ENCODE data around the gene TRAF7. TPM values are rescaled to one million over a fixed set of nuclear protein-coding genes. Genes with fewer than 3 reads are reported as not detected.
A peak's percentile ranks its signal among the peaks of the same experiment; 100 is the strongest.
"Not testable (repeated sequence)": the region's sequence is repeated elsewhere in the genome, so short reads cannot be mapped to it uniquely, and the experiment has no call there.

TRAF7 gene
- total RNA-seq, 1 experiment from 2014 or later: 44.9 TPM

DNA sequence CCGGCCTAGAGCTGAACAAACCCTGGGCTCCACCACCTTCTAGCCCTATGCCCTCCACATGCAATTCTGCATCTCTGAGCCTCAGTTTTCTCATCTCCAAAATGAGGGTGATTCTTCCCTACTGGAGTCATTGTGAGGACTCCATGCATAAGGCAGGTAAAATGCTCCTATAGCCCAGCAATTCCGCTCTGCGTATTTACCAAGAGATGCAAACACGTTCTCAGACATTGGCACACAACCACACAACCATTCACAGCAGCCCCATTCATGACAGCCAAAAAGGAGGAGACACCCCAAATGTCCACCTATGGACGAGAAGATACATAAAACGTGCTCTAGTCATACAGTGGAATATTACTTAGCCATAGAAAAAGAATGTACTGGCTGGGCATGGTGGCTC is 44.7 kb downstream of the TRAF7 start:
- Histone ChIP-seq H2AFZ (ENCODE audit: low read length) (no peak overlapping the region), H3K36me3 (ENCODE audit: low read depth, low read length) (no peaks in the 10 kb centered on the region), H3K4me1 (ENCODE audit: insufficient read depth, low read length) (peaks cover 9% of the 10 kb centered on the region), H4K20me1 (ENCODE audit: low read length) (no peaks in the 10 kb centered on the region), H3F3A (ENCODE audit: low read length, unreplicated experiment) (no peaks in the 10 kb centered on the region), H3K27me3 (ENCODE audit: low read length) (no peaks in the 10 kb centered on the region), H3K4me3 (ENCODE audit: low read length) (no peak overlapping the region), H3K9me2 (replicated peaks; ENCODE audit: low read length) (no peaks in the 10 kb centered on the region), H3K27ac (ENCODE audit: low read length) (no peak overlapping the region), H3K79me2 (ENCODE audit: low read length) (no peaks in the 10 kb centered on the region), H3K9me3 (ENCODE audit: low read length) (no peaks in the 10 kb centered on the region), H3K4me2 (ENCODE audit: low read length) (no peak overlapping the region), H3K9ac (ENCODE audit: low read length) (no peak overlapping the region)
- no TSS peak for BruUV-seq (replicated peaks)
- ChIA-PET POLR2A (ENCODE audit: unreplicated experiment) (no interaction called here), CTCF (no interaction called here)
- DNase-seq (no peak), ATAC-seq (no peak)
- TF ChIP-seq EZH2 (IDR thresholded peaks at IDR 0.05; ENCODE audit: low read length, unreplicated experiment) (no peak), CTCF (conservative IDR thresholded peaks at IDR 0.05; ENCODE audit: low read depth, low read length) (no peak)
- intact Hi-C loops (cut with micrococcal nuclease): no loop called here

DNA sequence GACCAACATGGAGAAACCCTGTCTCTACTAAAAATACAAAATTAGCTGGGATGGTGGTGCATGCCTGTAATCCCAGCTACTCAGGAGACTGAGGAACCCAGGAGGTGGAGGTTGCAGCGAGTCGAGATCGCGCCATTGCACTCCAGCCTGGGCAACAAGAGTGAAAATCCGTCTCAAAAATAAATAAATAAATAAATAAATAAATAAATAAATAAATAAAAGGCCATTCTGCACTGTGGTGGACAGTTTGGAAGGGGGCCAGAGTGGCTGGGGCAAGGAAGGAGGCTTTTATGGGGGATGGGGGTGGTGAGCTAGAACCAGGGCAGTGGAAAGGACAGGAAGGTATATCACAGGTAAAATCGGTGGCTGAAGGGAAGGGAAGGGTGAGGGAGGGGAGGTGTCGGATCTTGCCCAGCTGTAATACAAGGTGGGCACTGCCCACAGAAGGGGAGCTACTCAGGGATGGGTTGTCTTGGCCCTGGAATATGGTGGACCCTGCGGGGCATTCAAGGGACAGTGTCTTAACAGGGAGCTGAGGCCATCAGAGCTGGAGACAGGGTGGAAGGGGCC is 47.6 kb downstream of the TRAF7 start:
- ATAC-seq; CTCF ChIA-PET; H3K27me3 ChIP-seq (ENCODE audit: low read length); H3K9me2 ChIP-seq (replicated peaks; ENCODE audit: low read length); H2AFZ ChIP-seq (ENCODE audit: low read length); H3K9ac ChIP-seq (ENCODE audit: low read length); H4K20me1 ChIP-seq (ENCODE audit: low read length); intact Hi-C loops (cut with micrococcal nuclease); POLR2A ChIA-PET (ENCODE audit: unreplicated experiment); H3K27ac ChIP-seq (ENCODE audit: low read length); H3K9me3 ChIP-seq (ENCODE audit: low read length); H3K36me3 ChIP-seq (ENCODE audit: low read depth, low read length); H3K4me2 ChIP-seq (ENCODE audit: low read length); BruUV-seq (replicated peaks); DNase-seq; H3F3A ChIP-seq (ENCODE audit: low read length, unreplicated experiment); H3K4me3 ChIP-seq (ENCODE audit: low read length): not testable (repeated sequence)
- Histone ChIP-seq H3K79me2 (ENCODE audit: low read length) (peaks cover 25% of the 10 kb centered on the region), H3K4me1 (ENCODE audit: insufficient read depth, low read length) (peaks cover 14% of the 10 kb centered on the region)

- peak overlapping the region; percentile 96 for H3K4me2 ChIP-seq (ENCODE audit: low read length)
- H4K20me1 ChIP-seq (ENCODE audit: low read length): no peaks in the 10 kb centered on the region
- H3K79me2 ChIP-seq (ENCODE audit: low read length): peaks cover 25% of the 10 kb centered on the region
- peak overlapping the region; percentile 78; the same call in 1 of the 2 replicates for H2AFZ ChIP-seq (ENCODE audit: low read length)
- intact Hi-C loops (cut with micrococcal nuclease): no loop called here
- peak overlapping the region; percentile 96 for H3K9ac ChIP-seq (ENCODE audit: low read length)
- no peaks in the 10 kb centered on the region for H3K36me3 ChIP-seq (ENCODE audit: low read depth, low read length)
- no peaks in the 10 kb centered on the region for H3K9me3 ChIP-seq (ENCODE audit: low read length)
- H3K27me3 ChIP-seq (ENCODE audit: low read length): no peaks in the 10 kb centered on the region
- H3K4me3 ChIP-seq (ENCODE audit: low read length): peak overlapping the region; percentile 85
- TF ChIP-seq CTCF (conservative IDR thresholded peaks at IDR 0.05; ENCODE audit: low read depth, low read length) (no peak), EZH2phosphoT487 (IDR thresholded peaks at IDR 0.05; ENCODE audit: borderline replicate concordance, low read length) (no peak), EZH2 (IDR thresholded peaks at IDR 0.05; ENCODE audit: low read length, unreplicated experiment) (no peak)
- POLR2A ChIA-PET (ENCODE audit: unreplicated experiment): interaction anchor here (0.7 kb wide), 1 partner anchor 99 kb away, joined by 4 read pairs; no protein-coding TSS in a partner anchor
- H3K27ac ChIP-seq (ENCODE audit: low read length): peak overlapping the region; percentile 69; the same call in 1 of the 2 replicates
- CTCF ChIA-PET: no interaction called here
- no peaks in the 10 kb centered on the region for H3K9me2 ChIP-seq (replicated peaks; ENCODE audit: low read length)
- TSS peak; percentile 72 for BruUV-seq (replicated peaks)
- DNase-seq: no peak
- peaks cover 14% of the 10 kb centered on the region for H3K4me1 ChIP-seq (ENCODE audit: insufficient read depth, low read length)
- ATAC-seq: no peak
- no peaks in the 10 kb centered on the region for H3F3A ChIP-seq (ENCODE audit: low read length, unreplicated experiment)
These were observed 49.0 kb downstream of the TRAF7 start for GRCh38 chr16:2204416-2205103.

Measured in PC-3 (cell line).